GM12875 (cell line): ENCODE results near the gene TMEM138.

Experiments used
- H3K4me3 ChIP-seq: one replicate; pipeline ENCODE4 v1.5.1; 2011; ENCODE audit warnings: low read depth, low read length, control low read depth
- CTCF ChIP-seq: IDR thresholded peaks from 2 replicates; pipeline ENCODE4 v1.5.1; 2011; ENCODE audit warnings: low read depth, mild to moderate bottlenecking, control low read depth, inconsistent platforms, low read length, moderate library complexity, borderline replicate concordance; ENCODE audit not compliant: insufficient read depth

TMEM138 gene

GRCh38 chr11:61357233-61357893, 4.8 kb upstream of the TMEM138 start:
- H3K4me3 ChIP-seq: no peak overlapping the region
- TF ChIP-seq CTCF: no peak

- no peak for TF ChIP-seq CTCF
Measured at GRCh38 chr11:61357894-61358239, 4.3 kb upstream of the TMEM138 start.

DNA sequence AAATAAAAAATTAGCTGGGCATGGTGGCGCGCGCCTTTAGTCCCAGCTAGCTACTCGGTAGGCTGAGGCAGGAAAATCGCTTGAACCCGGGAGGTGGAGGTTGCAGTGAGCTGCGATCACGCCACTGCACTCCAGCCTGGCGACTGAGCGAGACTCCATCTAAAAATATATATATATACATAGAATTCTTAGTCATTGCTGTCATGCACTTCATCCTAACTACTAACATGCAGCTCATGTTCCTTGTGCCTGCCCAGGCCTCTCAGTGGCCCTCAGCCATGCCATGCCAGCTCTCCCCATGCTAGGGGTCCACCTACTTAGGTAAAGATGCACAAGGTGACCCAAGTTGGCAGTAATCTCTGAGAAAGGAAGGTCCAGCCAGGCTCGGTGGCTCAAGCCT, 3.6 kb upstream of the TMEM138 start:
- no peak overlapping the region for H3K4me3 ChIP-seq
- no peak for TF ChIP-seq CTCF

More at GRCh38 chr11:61357894-61358239, 4.3 kb upstream of the TMEM138 start:
- no peak overlapping the region for H3K4me3 ChIP-seq

DNA sequence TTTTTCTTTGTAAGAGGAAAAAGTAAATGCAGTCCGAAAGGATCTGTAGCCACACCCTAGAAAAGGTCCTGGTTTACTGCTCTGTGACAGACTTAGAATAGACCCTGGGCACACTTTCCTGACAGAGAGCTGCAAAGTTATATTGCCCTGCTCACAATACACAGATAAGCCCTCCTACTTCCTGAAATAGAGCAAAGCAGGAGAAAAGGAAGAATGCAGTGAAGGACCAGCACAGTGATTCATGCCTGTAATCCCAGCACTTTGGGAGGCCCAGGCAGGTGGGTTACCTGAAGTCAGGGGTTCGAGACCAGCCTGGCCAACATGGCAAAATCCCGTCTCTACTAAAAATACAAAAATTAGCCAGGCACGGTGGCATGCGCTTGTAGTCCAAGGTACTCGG, 2.7 kb upstream of the TMEM138 start:
- no peak for TF ChIP-seq CTCF
- H3K4me3 ChIP-seq: no peak overlapping the region

DNA sequence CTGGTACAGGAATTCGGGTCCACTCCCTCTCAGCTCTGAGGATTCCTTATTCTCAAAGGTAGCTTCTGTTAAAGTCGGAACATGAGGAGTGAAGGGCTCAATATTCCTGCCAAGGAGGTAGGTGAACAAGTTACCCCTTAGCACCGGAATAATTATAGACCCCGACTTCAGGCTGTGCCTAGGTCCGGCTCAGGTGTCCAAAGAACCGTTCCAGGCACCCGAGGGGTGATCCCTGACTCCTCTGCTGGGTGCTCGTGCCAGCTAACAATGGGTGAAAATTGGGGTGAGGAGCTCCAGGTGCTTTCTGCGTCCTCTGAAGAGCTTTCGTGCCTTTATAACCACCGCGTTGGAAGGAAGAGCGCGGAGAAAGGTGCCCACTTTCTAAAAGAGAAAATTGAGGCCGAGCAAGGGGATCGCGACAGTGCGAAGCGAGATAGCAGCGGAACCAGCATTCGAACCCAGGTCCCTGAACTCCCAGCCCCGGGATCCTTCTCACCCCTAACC, 885 bp upstream of the TMEM138 start:
- TF ChIP-seq CTCF: no peak
- peak overlapping the region; percentile 93 for H3K4me3 ChIP-seq

DNA sequence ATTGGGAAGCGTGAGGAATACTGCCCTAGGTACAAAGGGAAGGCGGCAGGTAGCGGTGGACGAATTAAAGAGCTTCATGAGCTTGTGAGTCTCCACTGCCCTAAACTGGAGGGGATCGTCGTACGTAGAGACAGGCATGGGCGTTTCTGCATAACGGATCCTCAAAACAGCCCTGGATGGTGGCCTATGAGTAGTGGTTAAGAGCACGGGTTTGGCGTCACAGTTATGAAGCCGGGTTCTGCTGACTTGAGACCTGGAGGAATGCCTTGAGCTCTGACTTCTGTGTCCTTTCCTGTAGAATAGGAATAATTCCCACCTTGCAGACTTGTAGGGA, 335 bp downstream of the TMEM138 start:
- H3K4me3 ChIP-seq: peak overlapping the region; percentile 93
- TF ChIP-seq CTCF: no peak

DNA sequence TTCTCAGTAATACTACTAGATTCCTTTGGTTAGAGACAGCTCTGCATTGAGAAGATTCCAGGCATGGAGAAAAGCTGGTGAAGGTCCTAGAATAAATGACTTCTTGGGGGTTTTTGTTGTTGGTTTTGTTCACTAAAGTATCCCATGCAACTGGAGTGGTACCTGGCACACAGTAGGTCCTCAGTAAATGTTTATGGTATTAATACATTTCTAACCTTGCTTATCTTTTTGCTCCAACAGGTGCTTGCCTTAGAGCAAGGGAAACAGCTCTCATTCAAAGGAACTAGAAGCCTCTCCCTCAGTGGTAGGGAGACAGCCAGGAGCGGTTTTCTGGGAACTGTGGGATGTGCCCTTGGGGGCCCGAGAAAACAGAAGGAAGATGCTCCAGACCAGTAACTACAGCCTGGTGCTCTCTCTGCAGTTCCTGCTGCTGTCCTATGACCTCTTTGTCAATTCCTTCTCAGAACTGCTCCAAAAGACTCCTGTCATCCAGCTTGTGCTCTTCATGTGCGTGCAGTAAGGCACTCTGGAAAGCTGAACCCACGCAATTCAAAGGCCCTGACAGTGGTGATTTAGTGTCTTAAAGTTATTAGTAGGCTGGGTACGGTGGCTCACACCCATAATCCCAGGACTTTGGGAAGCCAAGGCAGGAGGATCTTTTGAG, 2.0 kb downstream of the TMEM138 start:
- no peak overlapping the region for H3K4me3 ChIP-seq
- no peak for TF ChIP-seq CTCF
